B cell (primary cell): ENCODE data around the gene CXCL3. TPM values are rescaled to one million over a fixed set of nuclear protein-coding genes. Genes with fewer than 3 reads are reported as not detected.

Experiments used
- ATAC-seq: fragments of 200-7000 bp; cut with Tn5 transposase; one replicate; pipeline ENCODE4 v1.10.0; 2021; ENCODE audit warnings: low read depth, mild to moderate bottlenecking, moderate number of reproducible peaks, moderate library complexity
- CTCF ChIA-PET: fragments of 350-600 bp; sonication (Branson Sonifier 250); formaldehyde crosslinking; loops from one replicate; lab custom pipeline; 2021; ENCODE audit warnings: antibody characterized with exemption, inconsistent platforms; lab: Charles Lee
- POLR2A ChIA-PET: fragments of 350-600 bp; sonication (Branson Sonifier 250); formaldehyde crosslinking; loops from one replicate; lab custom pipeline; 2021; ENCODE audit warnings: antibody characterized with exemption; lab: Charles Lee
- DNase-seq: peaks from one replicate; pipeline ENCODE4 v3.0.0; 2013
- H2AFZ ChIP-seq: 2 replicates; pipeline ENCODE4 v1.6.1; 2012; ENCODE audit warnings: mild to moderate bottlenecking, low read depth, low read length; ENCODE audit not compliant: insufficient read depth, poor library complexity, severe bottlenecking
- H3K27ac ChIP-seq, 2 donors: 1 replicate in 1 of 2; 2 replicates in 1 of 2; pipeline ENCODE4 v1.5.1; 2012 to 2013; ENCODE audit warnings: low read length in 2 of 2, mild to moderate bottlenecking in 2 of 2, moderate library complexity in 1 of 2
- H3K27me3 ChIP-seq, 4 experiments: fragments of 200-600 bp in 1 of 4; sonication (generic) in 1 of 4; replicated peaks in 1 of 4; 1 replicate in 2 of 4; 2 replicates in 2 of 4; pipeline versions ENCODE4 v1.6.1 to v1.7.0; 2013 to 2016; ENCODE audit warnings: low read length in 3 of 4, mild to moderate bottlenecking in 2 of 4, mixed read lengths in 1 of 4, moderate library complexity in 1 of 4; ENCODE audit not compliant: insufficient read depth in 4 of 4, control insufficient read depth in 3 of 4; ENCODE audit errors: control extremely low read depth in 1 of 4
- H3K36me3 ChIP-seq, 2 experiments: replicated peaks in 1 of 2; 1 replicate in 1 of 2; 2 replicates in 1 of 2; pipeline versions ENCODE4 v1.6.1 to v1.7.1; 2013; ENCODE audit warnings: low read length in 1 of 2; ENCODE audit not compliant: insufficient read depth in 2 of 2, control insufficient read depth in 1 of 2; ENCODE audit errors: control extremely low read depth in 1 of 2, extremely low read depth in 1 of 2
- H3K4me1 ChIP-seq, 2 donors: fragments of 200-600 bp in 1 of 2; sonication (generic) in 1 of 2; 1 replicate in 1 of 2; 2 replicates in 1 of 2; pipeline versions ENCODE4 v1.5.1 to v1.6.1; 2013 to 2017; ENCODE audit warnings: low read length in 2 of 2; ENCODE audit not compliant: control insufficient read depth in 2 of 2, insufficient read depth in 2 of 2
- H3K4me2 ChIP-seq: replicated peaks from 2 replicates; pipeline ENCODE3; 2012; ENCODE audit warnings: mild to moderate bottlenecking, low read depth, low read length; ENCODE audit not compliant: poor library complexity, severe bottlenecking
- H3K4me3 ChIP-seq, 5 experiments: fragments of 200-600 bp in 1 of 5; sonication (generic) in 1 of 5; 1 replicate in 3 of 5; 2 replicates in 2 of 5; pipeline versions ENCODE4 v1.5.1 to v1.7.0; 2011 to 2016; ENCODE audit warnings: low read length in 4 of 5, mild to moderate bottlenecking in 4 of 5, low read depth in 2 of 5, control low read depth in 1 of 5, moderate library complexity in 1 of 5; ENCODE audit not compliant: insufficient read depth in 1 of 5; ENCODE audit errors: control extremely low read depth in 1 of 5, extremely low read depth in 1 of 5
- H3K79me2 ChIP-seq: fragments of 200-600 bp; sonication (generic); one replicate; pipeline ENCODE4 v1.6.0; 2016; ENCODE audit warnings: low read length; ENCODE audit not compliant: control insufficient read depth, insufficient read depth
- H3K9ac ChIP-seq: fragments of 200-600 bp; sonication (generic); 2 replicates; pipeline ENCODE4 v1.6.1; 2017; ENCODE audit warnings: mild to moderate bottlenecking, low read length, moderate library complexity
- H3K9me3 ChIP-seq, 3 donors: one replicate each; pipeline versions ENCODE4 v1.6.1 to v1.7.1; 2013; ENCODE audit warnings: low read length in 2 of 3; ENCODE audit not compliant: control insufficient read depth in 2 of 3, insufficient read depth in 1 of 3; ENCODE audit errors: control extremely low read depth in 1 of 3
- H4K20me1 ChIP-seq: 2 replicates; pipeline ENCODE4 v1.6.0; 2012; ENCODE audit warnings: mild to moderate bottlenecking, low read length; ENCODE audit not compliant: insufficient read depth, control insufficient read depth, poor library complexity, severe bottlenecking
- H3K27ac Mint-ChIP-seq: one replicate; pipeline ENCODE4 v1.8.0; 2021; ENCODE audit warnings: mixed read lengths
- H3K27me3 Mint-ChIP-seq: one replicate; pipeline ENCODE4 v1.8.0; 2021; ENCODE audit warnings: mixed read lengths
- H3K4me1 Mint-ChIP-seq: one replicate; pipeline ENCODE4 v1.8.0; 2021; ENCODE audit warnings: mixed read lengths
- H3K4me3 Mint-ChIP-seq: one replicate; pipeline ENCODE4 v1.8.0; 2021; ENCODE audit warnings: mixed read lengths
- H3K9me3 Mint-ChIP-seq: one replicate; pipeline ENCODE4 v1.8.0; 2022; ENCODE audit warnings: mixed read lengths; ENCODE audit not compliant: insufficient read depth
- CTCF ChIP-seq: fragments of 200-600 bp; IDR thresholded peaks from one replicate; pipeline ENCODE4 v1.8.0; 2022; ENCODE audit warnings: antibody characterized with exemption, mild to moderate bottlenecking
- EZH2 ChIP-seq: IDR thresholded peaks from 2 replicates; pipeline ENCODE4 v1.6.1; 2012; ENCODE audit warnings: borderline replicate concordance, low read depth, mild to moderate bottlenecking, moderate library complexity, low read length; ENCODE audit not compliant: insufficient read depth, poor library complexity, severe bottlenecking
- WGBS: methylation state at CpG from one replicate; pipeline ENCODE4 v1.1.5; 2013; ENCODE audit warnings: missing lambda C conversion rate; ENCODE audit not compliant: insufficient coverage; 5-methylcytosine and 5-hydroxymethylcytosine counted together
- intact Hi-C: fragments of 100-400 bp; cut with micrococcal nuclease; formaldehyde crosslinking; loops from one replicate; pipeline ENCODE4 v1.10.0; 2022
- polyA plus RNA-seq: library from polyadenylated mRNA; depleted of rRNA; stranded (reverse); fragments of >200 nt; gene quantifications from 2 replicates; pipeline ENCODE4 v1.2.3, GENCODE V29; 2012
- total RNA-seq, 2 donors: library from RNA; stranded (reverse); fragments of 120-200 nt in 1 of 2; gene quantifications; 1 replicate in 1 of 2; 2 replicates in 1 of 2; pipeline versions ENCODE4 v1.2.3 to v1.2.4, GENCODE V29; 2013 to 2022

Gene CXCL3
- total and polyA plus RNA-seq, 2 donors (not counting 1 experiment from before 2014, with no cell fraction given), result not detected

DNA sequence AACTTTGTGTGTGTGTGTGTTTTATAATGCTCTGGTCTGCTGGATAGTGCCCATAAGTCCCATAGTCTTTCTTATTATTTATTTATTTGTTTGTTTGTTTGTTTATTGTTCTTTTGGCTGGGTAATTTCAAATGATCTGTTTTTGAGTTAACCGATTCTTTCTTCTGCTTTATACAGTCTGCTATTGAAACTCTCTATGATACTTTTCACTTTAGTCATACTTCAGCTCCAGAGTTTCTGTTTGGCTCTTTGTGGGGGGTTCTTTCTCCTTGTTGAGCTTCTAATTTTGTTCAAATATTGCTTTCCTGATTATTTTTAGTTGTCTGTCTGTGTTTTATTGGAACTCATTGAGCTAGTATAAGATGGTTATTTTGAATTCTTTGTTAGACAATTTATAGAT lies 10.0 kb downstream of the CXCL3 start:
- H3K27ac Mint-ChIP-seq, result no peak overlapping the region
- Histone ChIP-seq H4K20me1 (no peaks in the 10 kb centered on the region), H3K4me3 (no peak overlapping the region), H3K4me1 (no peaks in the 10 kb centered on the region), H3K4me2 (no peak overlapping the region), H3K36me3 (no peaks in the 10 kb centered on the region), H3K79me2 (no peaks in the 10 kb centered on the region), H3K27me3 (peaks cover 0 to 5% (median 2%) of the 10 kb centered on the region in 4 experiments), H3K9me3 (no peaks in the 10 kb centered on the region), H3K27ac (no peak overlapping the region), H2AFZ (no peak overlapping the region), H3K9ac (no peak overlapping the region)
- ChIA-PET POLR2A (no interaction called here), CTCF (no interaction called here)
- intact Hi-C loops, result no loop called here
- DNase-seq, result no peak
- H3K4me3 Mint-ChIP-seq, result no peak overlapping the region
- H3K9me3 Mint-ChIP-seq, result peaks cover 2% of the 10 kb centered on the region
- no peak for TF ChIP-seq EZH2
- peaks cover 5% of the 10 kb centered on the region for H3K27me3 Mint-ChIP-seq
- WGBS, result no CpG with 5 or more reads among the region's 1 CpG
- H3K4me1 Mint-ChIP-seq, result no peaks in the 10 kb centered on the region
- no peak for ATAC-seq

- H3K9me3 Mint-ChIP-seq, result peaks cover 2% of the 10 kb centered on the region
- no peaks in the 10 kb centered on the region for H3K4me1 ChIP-seq
- no peaks in the 10 kb centered on the region for H3K79me2 ChIP-seq
- H3K4me1 Mint-ChIP-seq, result no peaks in the 10 kb centered on the region
- H3K4me3 Mint-ChIP-seq, result no peak overlapping the region
- DNase-seq (no peak), ATAC-seq (no peak)
- TF ChIP-seq EZH2 (no peak), CTCF (no peak)
- H3K4me2 ChIP-seq, result no peak overlapping the region
- H3K9me3 ChIP-seq, result no peaks in the 10 kb centered on the region
- H3K27me3 Mint-ChIP-seq, result no peaks in the 10 kb centered on the region
- H2AFZ ChIP-seq, result no peak overlapping the region
- no peak overlapping the region for H3K27ac Mint-ChIP-seq
- no peak overlapping the region for H3K27ac ChIP-seq
- no peaks in the 10 kb centered on the region for H4K20me1 ChIP-seq
- H3K36me3 ChIP-seq, result no peaks in the 10 kb centered on the region
- whole genome bisulfite sequencing, result 100% methylated on average over 1 of the region's 2 CpGs
- ChIA-PET POLR2A (no interaction called here), CTCF (no interaction called here)
- H3K4me3 ChIP-seq, result no peak overlapping the region
- H3K9ac ChIP-seq, result no peak overlapping the region
- intact Hi-C loops, result no loop called here
- H3K27me3 ChIP-seq, result no peaks in the 10 kb centered on the region
Measured at GRCh38 chr4:74023709-74024108, 14.8 kb downstream of the CXCL3 start.
